Activated T-cell treated with anti-CD3 and anti-CD28 coated beads, Interleukin-2, amount 50 U/mL, for 4 hours (primary cell): Measurements from ENCODE around the gene CYP2S1. TPM values are rescaled to one million over a fixed set of nuclear protein-coding genes. Genes with fewer than 3 reads are reported as not detected.

ENCODE experiments used
- ATAC-seq, 2 donors: fragments of 200-7000 bp; cut with Tn5 transposase; one replicate each; pipeline ENCODE4 v1.10.0; 2021
- DNase-seq: peaks from one replicate; pipeline ENCODE4 v3.0.0-alpha.2; 2020
- H3K27me3 Mint-ChIP-seq: one replicate; pipeline ENCODE4 v1.8.0; 2021; ENCODE audit warnings: low read depth, mixed read lengths
- H3K36me3 Mint-ChIP-seq: one replicate; pipeline ENCODE4 v1.8.0; 2022; ENCODE audit warnings: mixed read lengths; ENCODE audit not compliant: insufficient read depth
- H3K4me1 Mint-ChIP-seq: one replicate; pipeline ENCODE4 v1.8.0; 2021; ENCODE audit warnings: low read depth, mixed read lengths
- H3K4me3 Mint-ChIP-seq: one replicate; pipeline ENCODE4 v1.8.0; 2021; ENCODE audit warnings: mild to moderate bottlenecking, moderate library complexity, mixed read lengths
- H3K9me3 Mint-ChIP-seq: one replicate; pipeline ENCODE4 v1.8.0; 2021; ENCODE audit warnings: mixed read lengths
- total RNA-seq, 3 donors: library from RNA; stranded (reverse); gene quantifications; one replicate each; pipeline ENCODE4 v1.2.1, GENCODE V29; 2021

CYP2S1 gene
- total RNA-seq, 3 donors from 2014 or later, result 0.24 to 0.30 (median 0.27) TPM

DNA sequence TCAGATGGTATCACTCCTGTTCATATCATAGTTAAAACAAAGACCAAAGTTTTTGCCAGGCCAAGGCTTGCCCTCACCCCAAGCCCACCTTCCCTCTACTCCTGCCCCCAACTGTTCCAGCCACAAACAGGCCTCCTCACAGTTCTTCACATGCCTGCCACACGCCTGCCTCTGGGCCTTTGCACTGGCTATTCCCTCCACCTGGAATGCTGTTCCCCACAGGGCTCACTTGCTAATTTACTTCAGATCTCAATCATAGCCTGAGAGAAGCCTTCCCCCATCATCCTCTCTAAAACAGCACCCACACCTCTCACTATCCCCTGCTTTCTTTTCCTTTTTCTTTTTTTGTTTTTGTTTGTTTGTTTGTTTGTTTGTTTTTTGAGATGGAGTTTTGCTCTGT is 21.1 kb downstream of the CYP2S1 start:
- Mint-ChIP-seq H3K36me3 (no peaks in the 10 kb centered on the region), H3K27me3 (peaks cover 16% of the 10 kb centered on the region), H3K4me3 (no peak overlapping the region), H3K4me1 (no peaks in the 10 kb centered on the region), H3K9me3 (no peaks in the 10 kb centered on the region)
- DNase-seq (no peak), ATAC-seq (no peak)

DNA sequence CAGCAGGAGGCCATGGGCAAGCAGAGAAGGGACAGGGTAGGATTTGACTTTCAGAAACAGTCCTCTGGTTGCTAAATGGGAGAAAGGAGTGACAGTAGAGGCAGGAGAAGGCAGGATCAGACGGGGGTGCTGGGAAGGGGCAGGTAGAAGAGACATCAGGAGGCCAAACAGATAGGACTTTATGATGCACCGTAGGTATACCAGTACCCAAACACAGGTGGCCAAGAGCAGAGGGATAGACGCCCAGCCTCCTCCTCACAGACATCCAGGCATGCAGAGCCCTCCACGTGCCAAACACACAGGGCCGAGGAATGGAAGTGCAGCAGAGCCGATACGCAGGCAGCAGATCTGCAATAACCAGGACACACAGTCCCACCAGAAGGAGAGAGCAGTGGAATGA is 24.7 kb downstream of the CYP2S1 start:
- Mint-ChIP-seq H3K27me3 (peaks cover 40% of the 10 kb centered on the region), H3K4me1 (no peaks in the 10 kb centered on the region), H3K36me3 (no peaks in the 10 kb centered on the region), H3K4me3 (no peak overlapping the region), H3K9me3 (no peaks in the 10 kb centered on the region)
- ATAC-seq (no peak), DNase-seq (no peak)

DNA sequence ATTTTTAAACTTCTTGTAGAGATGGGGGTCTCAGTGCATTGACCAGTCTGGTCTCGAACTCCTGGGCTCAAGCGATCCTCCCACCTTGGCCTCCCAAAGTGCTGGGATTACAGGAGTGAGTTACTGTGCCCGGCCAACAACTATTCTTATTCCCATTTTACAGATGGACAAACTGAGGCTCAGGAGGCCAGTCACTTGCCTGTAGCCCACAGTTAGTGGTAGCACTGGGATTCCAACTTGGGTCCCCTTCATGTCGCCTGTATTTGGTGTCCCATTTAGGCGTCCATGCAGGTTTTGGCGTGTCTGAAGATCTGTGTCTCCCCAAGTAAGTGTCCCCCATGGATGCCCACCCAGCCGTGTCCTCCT is 25.2 kb downstream of the CYP2S1 start:
- DNase-seq (no peak), ATAC-seq (no peak)
- H3K4me1 Mint-ChIP-seq, result peaks cover 2% of the 10 kb centered on the region
- no peak overlapping the region for H3K4me3 Mint-ChIP-seq
- no peaks in the 10 kb centered on the region for H3K36me3 Mint-ChIP-seq
- H3K27me3 Mint-ChIP-seq, result peaks cover 40% of the 10 kb centered on the region
- H3K9me3 Mint-ChIP-seq, result no peaks in the 10 kb centered on the region

DNA sequence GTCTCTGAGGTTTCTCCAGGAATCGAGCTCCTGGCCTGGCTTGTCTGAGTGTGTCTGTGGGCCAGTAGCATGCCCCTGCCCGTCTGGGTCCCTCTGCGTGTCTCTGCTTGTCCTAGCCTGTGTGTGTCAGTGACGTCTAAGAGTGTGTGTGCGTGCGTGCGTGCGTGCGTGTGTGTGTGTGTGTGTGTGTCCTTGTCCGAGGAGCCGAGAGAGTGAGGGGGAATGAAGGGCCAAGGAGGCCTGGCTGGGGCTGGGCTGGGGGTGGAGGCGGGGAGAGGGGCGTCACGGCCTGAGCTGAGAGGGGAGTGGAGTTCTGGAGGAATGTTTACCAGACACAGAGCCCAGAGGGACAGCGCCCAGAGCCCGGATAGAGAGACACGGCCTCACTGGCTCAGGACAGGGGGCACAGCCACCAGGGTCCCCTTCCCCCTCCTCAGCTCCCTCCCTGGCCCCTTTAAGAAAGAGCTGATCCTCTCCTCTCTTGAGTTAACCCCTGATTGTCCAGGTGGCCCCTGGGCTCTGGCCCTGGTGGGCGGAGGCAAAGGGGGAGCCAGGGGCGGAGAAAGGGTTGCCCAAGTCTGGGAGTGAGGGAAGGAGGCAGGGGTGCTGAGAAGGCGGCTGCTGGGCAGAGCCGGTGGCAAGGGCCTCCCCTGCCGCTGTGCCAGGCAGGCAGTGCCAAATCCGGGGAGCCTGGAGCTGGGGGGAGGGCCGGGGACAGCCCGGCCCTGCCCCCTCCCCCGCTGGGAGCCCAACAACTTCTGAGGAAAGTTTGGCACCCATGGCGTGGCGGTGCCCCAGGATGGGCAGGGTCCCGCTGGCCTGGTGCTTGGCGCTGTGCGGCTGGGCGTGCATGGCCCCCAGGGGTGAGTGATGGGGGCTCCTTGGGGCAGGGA is 25.8 kb downstream of the CYP2S1 start, which contains the start of gene AXL:
Gene AXL (plus strand): TSS at position 609 of the 893 bp plus-strand sequence. CDS start 170 bp downstream, at position 779.
- Mint-ChIP-seq H3K27me3 (peaks cover 40% of the 10 kb centered on the region), H3K4me3 (no peak within 1 kb of the TSS), H3K36me3 (no peaks in the 10 kb centered on the region), H3K9me3 (no peaks in the 10 kb centered on the region), H3K4me1 (peaks cover 5% of the 10 kb centered on the region)
- DNase-seq, result no peak
- ATAC-seq, result peak in 1 of 2 donors; percentile 16

DNA sequence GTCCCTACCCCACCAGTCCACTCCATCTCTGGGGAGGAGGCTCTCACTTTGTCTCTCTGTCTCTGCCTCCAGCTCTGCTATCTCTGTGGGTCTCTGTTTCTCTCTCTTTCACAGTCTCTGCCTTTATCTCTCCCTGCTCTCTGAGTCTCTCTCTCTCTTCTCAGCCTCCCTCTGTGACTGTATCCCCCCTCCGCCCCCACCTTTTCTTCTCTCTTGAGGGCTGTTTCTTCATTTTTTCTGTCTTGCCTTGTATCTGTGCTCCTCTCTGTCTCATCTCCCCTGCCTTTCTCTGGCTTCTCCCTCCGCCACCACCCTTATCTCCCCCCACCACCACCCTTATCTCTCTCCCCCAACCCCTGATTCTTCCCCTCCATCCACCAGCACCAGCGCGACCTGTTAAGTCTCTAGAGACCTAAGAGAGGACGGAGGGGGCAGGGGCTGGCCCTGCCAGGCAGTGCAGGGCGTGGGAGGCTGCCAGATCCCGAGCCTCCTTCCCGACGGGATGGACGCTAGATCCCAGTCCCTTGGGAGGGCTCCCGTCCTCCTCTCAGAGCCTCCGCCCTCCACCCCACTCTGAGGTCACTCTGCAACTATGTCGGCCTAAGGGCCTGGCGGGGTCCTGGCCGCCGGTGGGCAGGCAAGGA is 27.0 kb downstream of the CYP2S1 start:
- Mint-ChIP-seq H3K36me3 (no peaks in the 10 kb centered on the region), H3K4me1 (peaks cover 9% of the 10 kb centered on the region), H3K9me3 (no peaks in the 10 kb centered on the region), H3K27me3 (peaks cover 42% of the 10 kb centered on the region), H3K4me3 (no peak overlapping the region)
- DNase-seq (no peak), ATAC-seq (peak in 1 of 2 donors; percentile 33)

DNA sequence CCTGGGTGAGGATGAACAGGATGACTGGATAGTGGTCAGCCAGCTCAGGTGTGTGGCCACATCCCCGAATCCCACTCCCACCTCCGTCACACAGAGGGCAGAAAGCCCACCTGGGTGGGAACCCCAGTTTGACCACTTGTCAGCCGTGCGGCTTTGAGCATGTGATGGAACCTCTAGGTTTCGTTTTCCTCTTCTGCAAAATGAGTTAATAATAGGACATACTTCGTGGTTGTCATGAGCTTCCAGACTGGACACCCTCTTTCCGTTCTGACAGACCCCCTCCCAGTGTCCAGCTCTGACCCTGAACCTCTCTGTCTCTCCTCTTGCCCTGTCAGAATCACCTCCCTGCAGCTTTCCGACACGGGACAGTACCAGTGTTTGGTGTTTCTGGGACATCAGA is 27.8 kb downstream of the CYP2S1 start:
- H3K9me3 Mint-ChIP-seq, result no peaks in the 10 kb centered on the region
- H3K4me1 Mint-ChIP-seq, result peaks cover 17% of the 10 kb centered on the region
- H3K4me3 Mint-ChIP-seq, result no peak overlapping the region
- ATAC-seq (no peak), DNase-seq (no peak)
- H3K36me3 Mint-ChIP-seq, result no peaks in the 10 kb centered on the region
- peaks cover 42% of the 10 kb centered on the region for H3K27me3 Mint-ChIP-seq

DNA sequence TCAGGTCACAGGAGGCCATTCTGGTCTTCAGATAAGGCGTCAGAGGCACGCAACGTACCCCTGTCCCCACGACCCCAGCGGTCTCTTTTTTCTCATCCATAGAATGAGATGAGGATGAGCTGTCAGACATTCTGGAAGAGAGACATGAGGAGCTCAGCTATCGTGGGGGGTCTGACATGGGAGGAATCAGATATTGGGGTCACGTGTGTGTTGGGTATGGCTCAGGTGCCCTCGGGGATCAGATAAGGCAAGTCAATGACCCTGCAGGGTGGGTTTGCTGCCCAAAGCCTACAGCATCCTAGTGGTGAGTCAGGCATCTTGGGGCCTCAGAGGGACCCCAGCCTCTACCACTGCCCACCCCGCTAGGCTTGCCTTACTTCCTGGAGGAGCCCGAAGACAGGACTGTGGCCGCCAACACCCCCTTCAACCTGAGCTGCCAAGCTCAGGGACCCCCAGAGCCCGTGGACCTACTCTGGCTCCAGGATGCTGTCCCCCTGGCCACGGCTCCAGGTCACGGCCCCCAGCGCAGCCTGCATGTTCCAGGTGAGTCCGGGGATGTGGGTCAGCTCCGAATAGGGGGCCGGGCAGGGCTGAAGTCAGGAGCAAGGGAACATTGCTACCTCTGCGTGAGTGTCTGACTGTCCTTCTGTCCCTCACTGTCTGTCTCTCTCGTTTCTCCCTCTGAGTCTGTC is 28.6 kb downstream of the CYP2S1 start:
- H3K4me1 Mint-ChIP-seq, result peaks cover 21% of the 10 kb centered on the region

DNA sequence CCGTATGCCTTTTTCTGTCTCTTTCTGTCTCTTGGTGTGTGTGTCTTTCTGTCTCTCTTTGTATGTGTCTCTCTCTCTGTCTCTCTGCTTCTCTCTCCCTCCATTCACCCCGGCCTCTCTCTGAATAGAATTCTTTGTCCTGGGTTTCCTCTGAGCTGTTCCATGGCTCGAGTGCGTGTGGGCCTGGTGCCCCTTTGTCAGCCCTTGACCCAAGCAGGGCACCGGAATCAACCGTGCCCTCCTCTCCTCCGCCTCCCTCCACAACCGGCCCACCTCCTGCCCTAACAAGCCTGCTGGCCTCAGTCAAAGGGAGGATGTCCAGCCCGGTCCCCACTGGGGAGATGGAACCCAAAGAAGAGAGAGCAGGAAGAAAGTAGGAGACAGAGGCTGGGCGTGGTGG is 29.2 kb downstream of the CYP2S1 start:
- H3K27me3 Mint-ChIP-seq, result peaks cover 39% of the 10 kb centered on the region
- no peaks in the 10 kb centered on the region for H3K9me3 Mint-ChIP-seq
- H3K4me3 Mint-ChIP-seq, result no peak overlapping the region
- DNase-seq (no peak), ATAC-seq (no peak)
- H3K36me3 Mint-ChIP-seq, result no peaks in the 10 kb centered on the region
- peaks cover 27% of the 10 kb centered on the region for H3K4me1 Mint-ChIP-seq

More for the DNA sequence above, 28.6 kb downstream of the CYP2S1 start:
- Mint-ChIP-seq H3K9me3 (no peaks in the 10 kb centered on the region), H3K4me3 (no peak overlapping the region), H3K36me3 (no peaks in the 10 kb centered on the region), H3K27me3 (peaks cover 44% of the 10 kb centered on the region)
- ATAC-seq, result no peak
- DNase-seq, result no peak

DNA sequence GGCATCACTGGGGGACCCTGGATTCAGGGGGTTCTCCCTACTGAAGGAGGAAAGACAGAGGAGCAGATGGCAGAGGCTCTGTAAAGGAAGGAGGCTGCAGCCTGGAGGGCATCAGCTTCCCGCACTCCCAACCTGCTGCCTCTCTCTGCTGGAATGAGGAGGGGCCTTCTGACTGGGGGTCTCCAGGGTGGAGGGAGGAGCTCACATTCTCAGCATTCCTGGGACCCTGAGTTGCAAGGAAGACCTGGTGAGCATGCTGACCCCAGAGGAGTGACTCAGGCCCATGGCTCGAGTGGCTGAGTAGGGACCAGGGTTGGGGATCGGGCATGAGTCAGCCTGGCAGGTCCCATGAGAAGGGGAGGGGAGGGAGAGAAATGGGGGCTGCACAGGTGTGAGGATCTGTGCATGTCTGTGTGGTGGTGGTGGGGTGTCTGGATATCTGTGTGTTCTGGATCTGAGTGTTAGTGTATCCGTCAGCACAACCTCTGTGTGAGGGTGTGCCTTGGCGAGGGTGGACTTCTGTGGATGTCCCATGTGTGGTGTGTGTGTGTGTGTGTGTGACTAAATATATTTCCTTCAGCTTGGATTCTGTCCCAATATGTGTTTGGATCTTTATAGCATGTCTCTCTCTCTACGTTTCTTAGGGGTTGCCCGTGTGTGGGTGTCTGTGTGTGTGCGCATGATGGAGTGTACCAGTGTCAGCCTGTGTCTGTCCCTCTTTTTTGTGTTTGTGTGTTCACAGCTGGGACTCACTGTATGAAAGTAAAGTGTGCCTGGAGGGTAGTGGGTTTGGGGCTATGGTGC is 30.6 kb downstream of the CYP2S1 start:
- peaks cover 32% of the 10 kb centered on the region for H3K27me3 Mint-ChIP-seq
- no peak overlapping the region for H3K4me3 Mint-ChIP-seq
- no peaks in the 10 kb centered on the region for H3K36me3 Mint-ChIP-seq
- H3K9me3 Mint-ChIP-seq, result no peaks in the 10 kb centered on the region
- DNase-seq (no peak), ATAC-seq (no peak)
- H3K4me1 Mint-ChIP-seq, result peaks cover 27% of the 10 kb centered on the region

DNA sequence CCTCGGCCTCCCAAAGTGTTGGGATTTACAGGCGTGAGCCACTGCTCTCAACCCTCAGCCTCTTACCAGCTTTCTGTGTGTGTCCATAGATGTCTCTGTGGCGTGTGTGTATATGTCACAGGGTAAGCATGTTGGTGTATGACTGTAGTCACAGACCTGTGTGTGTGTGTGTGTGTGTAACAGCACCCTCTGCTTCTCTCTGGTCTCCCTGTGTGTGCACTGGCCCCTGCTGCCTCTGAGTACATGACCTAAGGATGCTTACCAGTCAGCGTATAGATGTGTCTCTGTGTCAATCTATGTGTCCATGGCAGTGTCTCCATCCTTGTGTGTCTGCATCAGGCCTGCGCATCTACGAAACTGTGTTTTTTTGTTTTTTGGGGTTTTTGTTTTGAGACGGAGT is 31.6 kb downstream of the CYP2S1 start:
- ATAC-seq (no peak), DNase-seq (no peak)
- Mint-ChIP-seq H3K9me3 (no peaks in the 10 kb centered on the region), H3K27me3 (peaks cover 23% of the 10 kb centered on the region), H3K36me3 (no peaks in the 10 kb centered on the region), H3K4me3 (no peak overlapping the region), H3K4me1 (peaks cover 27% of the 10 kb centered on the region)

DNA sequence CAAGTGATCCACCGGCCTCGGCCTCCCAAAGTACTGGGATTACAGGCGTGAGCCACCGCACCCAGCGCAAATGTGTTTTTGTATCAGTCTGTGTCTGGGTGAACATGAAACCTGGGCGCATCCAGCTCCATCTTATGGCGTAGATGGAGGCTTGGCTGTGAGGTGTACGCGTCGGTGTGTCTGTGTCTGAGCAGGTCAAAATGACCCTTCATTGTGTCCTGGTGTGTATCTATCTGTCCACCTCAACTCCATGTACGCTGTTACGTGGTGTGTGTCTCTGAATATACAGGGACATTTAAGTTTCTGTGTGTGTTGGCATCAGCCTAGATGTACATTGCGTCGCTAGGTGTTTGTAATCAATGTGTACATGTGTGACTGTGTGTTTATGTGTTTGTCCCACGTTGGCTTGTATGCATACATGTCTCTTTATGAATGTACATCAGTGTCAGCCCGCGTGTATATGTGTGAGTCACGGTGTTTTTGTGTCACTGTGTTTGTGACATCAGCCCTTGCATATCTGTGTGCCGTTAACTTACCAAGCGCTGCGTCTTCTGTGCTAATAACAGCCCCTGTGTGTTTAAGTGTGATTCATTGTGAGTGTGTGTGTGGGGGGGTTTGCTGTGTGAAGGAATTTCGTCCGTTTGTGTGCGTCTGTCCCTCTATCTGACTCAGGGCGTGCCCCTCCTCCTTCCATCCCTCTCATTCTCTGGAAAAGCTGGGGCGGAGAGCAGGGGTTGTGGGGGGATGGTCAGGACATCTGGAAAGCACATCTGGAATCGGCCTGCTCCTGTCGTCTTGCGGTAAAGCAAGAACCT is 32.4 kb downstream of the CYP2S1 start:
- Mint-ChIP-seq H3K36me3 (no peaks in the 10 kb centered on the region), H3K9me3 (no peaks in the 10 kb centered on the region), H3K4me3 (peak overlapping the region; percentile 80), H3K27me3 (peaks cover 17% of the 10 kb centered on the region), H3K4me1 (peaks cover 27% of the 10 kb centered on the region)
- DNase-seq (peak; percentile 39), ATAC-seq (peak; percentile 86 to 89)

DNA sequence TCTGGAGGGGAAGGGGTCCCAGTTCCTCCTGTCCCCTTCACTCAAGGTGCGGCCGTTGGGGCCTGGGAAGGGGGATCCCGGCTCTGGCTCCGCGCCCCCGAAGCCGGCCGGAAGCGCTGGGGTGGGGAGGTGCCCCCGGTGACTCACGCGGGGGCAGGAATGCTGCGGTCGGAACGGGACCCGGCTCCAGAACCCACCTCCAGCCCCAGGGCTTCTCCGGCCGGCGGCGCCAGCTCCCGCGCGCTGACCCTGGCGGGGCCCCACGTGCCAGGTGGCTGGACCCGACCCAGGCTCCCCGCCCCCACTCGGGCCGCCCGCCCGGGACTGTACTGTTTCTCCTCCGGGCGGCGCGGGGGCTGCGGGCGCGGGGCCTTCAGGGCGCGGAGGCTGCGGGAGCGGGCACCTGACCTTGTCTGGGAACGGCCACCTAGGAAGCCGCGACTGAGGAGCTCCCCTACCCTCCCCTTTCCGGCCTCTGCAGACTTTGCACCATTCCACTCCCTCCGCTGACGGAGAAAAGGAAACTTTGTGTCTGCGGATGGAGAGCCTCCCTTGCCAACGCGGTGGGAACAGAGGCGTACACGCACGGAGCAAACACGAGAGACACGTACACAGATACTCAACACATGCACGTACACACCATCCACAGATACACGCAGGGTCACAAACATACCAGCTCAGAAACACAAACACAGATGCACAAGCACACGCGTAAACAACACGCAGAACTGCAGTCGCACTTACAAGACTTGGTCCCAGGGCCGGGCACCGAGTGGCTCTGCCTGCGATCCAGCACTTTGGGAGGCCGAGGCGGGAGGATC is 33.2 kb downstream of the CYP2S1 start:
- H3K4me1 Mint-ChIP-seq, result peaks cover 27% of the 10 kb centered on the region
- ATAC-seq (peak; percentile 32 to 41), DNase-seq (peak; percentile 19)
- H3K4me3 Mint-ChIP-seq, result peak overlapping the region; percentile 80
- peaks cover 9% of the 10 kb centered on the region for H3K27me3 Mint-ChIP-seq
- no peaks in the 10 kb centered on the region for H3K9me3 Mint-ChIP-seq
- no peaks in the 10 kb centered on the region for H3K36me3 Mint-ChIP-seq
